Measurements from ENCODE around the gene NANOGP8.

Gene NANOGP8

GRCh38 chr15:35061161-35061824 is 23.8 kb downstream of the NANOGP8 start:
- no peak for DNase-seq (ENCODE audit: low read depth, low spot score)

GRCh38 chr15:35060591-35060990 is 24.5 kb downstream of the NANOGP8 start:
- DNase-seq (ENCODE audit: low read depth, low spot score), result no peak

- no peak for DNase-seq (ENCODE audit: low read depth, low spot score)
These were observed 26.5 kb downstream of the NANOGP8 start for GRCh38 chr15:35058534-35059054.

- DNase-seq (ENCODE audit: low read depth, low spot score), result no peak
These were observed 29.5 kb downstream of the NANOGP8 start for GRCh38 chr15:35055416-35056105.

- DNase-seq (ENCODE audit: low read depth, low spot score), result no peak
These were observed 30.7 kb downstream of the NANOGP8 start for GRCh38 chr15:35054380-35054779.

GRCh38 chr15:35047996-35048395 is 37.1 kb downstream of the NANOGP8 start:
- no peak for DNase-seq (ENCODE audit: low read depth, low spot score)

GRCh38 chr15:35047528-35047927 is 37.6 kb downstream of the NANOGP8 start:
- no peak for DNase-seq (ENCODE audit: low read depth, low spot score)

GRCh38 chr15:35043373-35044095 is 41.6 kb downstream of the NANOGP8 start:
- no peak for DNase-seq (ENCODE audit: low read depth, low spot score)

GRCh38 chr15:35040339-35041255 is 44.5 kb downstream of the NANOGP8 start:
- DNase-seq (ENCODE audit: low read depth, low spot score), result no peak

GRCh38 chr15:35038626-35039451 is 46.3 kb downstream of the NANOGP8 start:
- DNase-seq (ENCODE audit: low read depth, low spot score), result no peak

All from smooth muscle cell of the brain vasculature (primary cell).